Neural progenitor cell (in vitro differentiated cells): Measurements from ENCODE around the gene RELT. TPM values are rescaled to one million over a fixed set of nuclear protein-coding genes. Genes with fewer than 3 reads are reported as not detected.

Source experiments
- DNase-seq: peaks from one replicate; pipeline ENCODE4 v3.0.0-alpha.2; 2016; ENCODE audit warnings: low spot score
- H2AFZ ChIP-seq: fragments of 200-600 bp; sonication (generic); replicated peaks from 2 replicates; pipeline ENCODE4 v1.6.1; 2016; ENCODE audit warnings: antibody characterized with exemption
- H3F3A ChIP-seq: fragments of 200-600 bp; sonication (generic); 2 replicates; pipeline ENCODE4 v1.6.1; 2016; ENCODE audit warnings: antibody characterized with exemption, low read depth
- H3K27ac ChIP-seq: fragments of 200-600 bp; sonication (generic); 2 replicates; pipeline ENCODE4 v1.5.1; 2016; ENCODE audit warnings: mild to moderate bottlenecking
- H3K27me3 ChIP-seq: fragments of 200-600 bp; sonication (generic); 2 replicates; pipeline ENCODE4 v1.6.1; 2016; ENCODE audit warnings: mild to moderate bottlenecking, moderate library complexity
- H3K36me3 ChIP-seq: fragments of 200-600 bp; sonication (generic); 2 replicates; pipeline ENCODE4 v1.5.1; 2016
- H3K4me1 ChIP-seq: fragments of 200-600 bp; sonication (generic); 2 replicates; pipeline ENCODE4 v1.6.1; 2016; ENCODE audit warnings: mixed run types
- H3K4me2 ChIP-seq: fragments of 200-600 bp; sonication (generic); 2 replicates; pipeline ENCODE4 v1.6.1; 2016
- H3K4me3 ChIP-seq: fragments of 200-600 bp; sonication (generic); 2 replicates; pipeline ENCODE4 v1.5.1; 2016
- H3K79me2 ChIP-seq: fragments of 200-600 bp; sonication (generic); 2 replicates; pipeline ENCODE4 v1.6.1; 2016; ENCODE audit warnings: low read depth
- H3K9ac ChIP-seq: fragments of 200-600 bp; sonication (generic); 2 replicates; pipeline ENCODE4 v1.6.1; 2016
- H3K9me3 ChIP-seq: fragments of 200-600 bp; sonication (generic); 2 replicates; pipeline ENCODE4 v1.5.1; 2016; ENCODE audit warnings: low read depth
- H4K20me1 ChIP-seq: fragments of 200-600 bp; sonication (generic); 2 replicates; pipeline ENCODE4 v1.6.1; 2016; ENCODE audit warnings: low read depth
- H3K27ac Mint-ChIP-seq: 3 replicates; pipeline ENCODE4 v1.8.0; 2021; ENCODE audit warnings: mixed read lengths
- H3K27me3 Mint-ChIP-seq: 2 replicates; pipeline ENCODE4 v1.8.0; 2022; ENCODE audit warnings: low read depth, mild to moderate bottlenecking, inconsistent platforms, moderate library complexity, mixed read lengths; ENCODE audit not compliant: insufficient read depth
- H3K36me3 Mint-ChIP-seq: 3 replicates; pipeline ENCODE4 v1.8.0; 2021; ENCODE audit warnings: mixed read lengths
- H3K4me1 Mint-ChIP-seq: 3 replicates; pipeline ENCODE4 v1.8.0; 2021; ENCODE audit warnings: mixed read lengths
- H3K4me3 Mint-ChIP-seq: 3 replicates; pipeline ENCODE4 v1.8.0; 2021; ENCODE audit warnings: mild to moderate bottlenecking, moderate library complexity, mixed read lengths
- H3K9me3 Mint-ChIP-seq: 3 replicates; pipeline ENCODE4 v1.8.0; 2020; ENCODE audit warnings: mixed read lengths
- EZH2 ChIP-seq: fragments of 200-600 bp; sonication (generic); IDR thresholded peaks from 2 replicates; pipeline ENCODE4 v1.6.1; 2017; ENCODE audit warnings: antibody characterized with exemption, mild to moderate bottlenecking, moderate library complexity
- EZH2phosphoT487 ChIP-seq: fragments of 200-600 bp; sonication (generic); IDR thresholded peaks from 2 replicates; pipeline ENCODE4 v1.6.1; 2017; ENCODE audit warnings: antibody characterized with exemption
- total RNA-seq: library from RNA; depleted of rRNA; stranded (reverse); fragments of >200 nt; gene quantifications from 2 replicates; pipeline ENCODE4 v1.2.3, GENCODE V29; 2015; ENCODE audit warnings: low replicate concordance
- TF ChIP-seq, protein P1 (sequence below): fragments of 200-600 bp; sonication (generic); IDR thresholded peaks from 2 replicates; pipeline ENCODE4 v1.5.1; 2017; ENCODE audit warnings: antibody characterized with exemption, mild to moderate bottlenecking

Gene RELT
- total RNA-seq, 1 donor from 2014 or later, result 5.4 TPM

DNA sequence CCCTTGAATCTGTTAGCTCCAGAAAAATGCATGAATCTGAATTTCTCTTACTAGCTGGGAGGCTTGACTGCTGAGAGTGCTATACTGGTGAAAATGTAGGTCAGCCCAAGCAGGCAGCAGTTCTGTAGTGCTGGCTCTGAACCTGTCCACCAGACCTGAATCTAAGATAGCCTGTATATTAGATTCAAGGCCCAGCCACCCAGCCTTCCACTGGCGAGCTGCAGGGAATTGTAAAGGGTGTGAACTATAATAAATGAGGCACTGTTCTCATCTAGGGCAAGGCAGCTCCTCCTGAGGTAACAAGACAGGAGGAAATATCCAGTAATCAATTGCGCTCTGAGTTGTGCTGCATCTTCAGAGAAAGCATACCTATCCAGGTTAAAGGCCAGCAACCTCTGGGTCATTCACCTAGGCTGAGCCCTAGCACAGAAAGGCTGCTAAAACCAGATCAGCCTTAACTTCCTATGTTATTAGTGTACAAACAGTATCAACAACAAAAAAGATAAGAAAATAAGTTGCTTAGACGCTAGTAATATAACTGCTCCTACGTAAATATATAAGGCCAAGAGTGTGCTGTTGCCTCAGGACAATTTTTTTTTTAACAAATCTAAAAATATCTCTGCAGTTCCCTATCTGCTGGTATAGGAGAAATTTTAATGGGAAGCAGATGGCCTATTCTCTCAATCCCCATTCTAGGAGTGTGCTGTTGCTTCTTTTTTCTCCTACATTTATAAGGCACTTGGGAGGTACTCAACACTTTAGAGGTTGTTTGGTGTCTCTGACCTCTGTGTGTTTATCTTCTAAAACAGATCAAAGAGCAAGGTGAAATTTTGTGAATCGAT lies 63.0 kb downstream of the RELT start:
- Mint-ChIP-seq H3K4me1 (peaks cover 43% of the 10 kb centered on the region), H3K4me3 (no peak overlapping the region), H3K27ac (no peak overlapping the region), H3K27me3 (no peaks in the 10 kb centered on the region), H3K9me3 (no peaks in the 10 kb centered on the region), H3K36me3 (peaks cover 4% of the 10 kb centered on the region)
- Histone ChIP-seq H3K27ac (peak overlapping the region; percentile 52), H3K4me1 (peaks cover 43% of the 10 kb centered on the region), H3K4me2 (peak overlapping the region; percentile 45), H4K20me1 (peaks cover 6% of the 10 kb centered on the region), H2AFZ (no peak overlapping the region), H3K9ac (no peak overlapping the region), H3K9me3 (no peaks in the 10 kb centered on the region), H3K4me3 (no peak overlapping the region), H3K79me2 (peaks cover 7% of the 10 kb centered on the region), H3K36me3 (no peaks in the 10 kb centered on the region), H3F3A (peaks cover 43% of the 10 kb centered on the region), H3K27me3 (no peaks in the 10 kb centered on the region)
- TF ChIP-seq EZH2, result no peak
- TF ChIP-seq, protein P1, sequence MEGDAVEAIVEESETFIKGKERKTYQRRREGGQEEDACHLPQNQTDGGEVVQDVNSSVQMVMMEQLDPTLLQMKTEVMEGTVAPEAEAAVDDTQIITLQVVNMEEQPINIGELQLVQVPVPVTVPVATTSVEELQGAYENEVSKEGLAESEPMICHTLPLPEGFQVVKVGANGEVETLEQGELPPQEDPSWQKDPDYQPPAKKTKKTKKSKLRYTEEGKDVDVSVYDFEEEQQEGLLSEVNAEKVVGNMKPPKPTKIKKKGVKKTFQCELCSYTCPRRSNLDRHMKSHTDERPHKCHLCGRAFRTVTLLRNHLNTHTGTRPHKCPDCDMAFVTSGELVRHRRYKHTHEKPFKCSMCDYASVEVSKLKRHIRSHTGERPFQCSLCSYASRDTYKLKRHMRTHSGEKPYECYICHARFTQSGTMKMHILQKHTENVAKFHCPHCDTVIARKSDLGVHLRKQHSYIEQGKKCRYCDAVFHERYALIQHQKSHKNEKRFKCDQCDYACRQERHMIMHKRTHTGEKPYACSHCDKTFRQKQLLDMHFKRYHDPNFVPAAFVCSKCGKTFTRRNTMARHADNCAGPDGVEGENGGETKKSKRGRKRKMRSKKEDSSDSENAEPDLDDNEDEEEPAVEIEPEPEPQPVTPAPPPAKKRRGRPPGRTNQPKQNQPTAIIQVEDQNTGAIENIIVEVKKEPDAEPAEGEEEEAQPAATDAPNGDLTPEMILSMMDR, result no peak
- TF ChIP-seq EZH2phosphoT487, result no peak
- no peak for DNase-seq

DNA sequence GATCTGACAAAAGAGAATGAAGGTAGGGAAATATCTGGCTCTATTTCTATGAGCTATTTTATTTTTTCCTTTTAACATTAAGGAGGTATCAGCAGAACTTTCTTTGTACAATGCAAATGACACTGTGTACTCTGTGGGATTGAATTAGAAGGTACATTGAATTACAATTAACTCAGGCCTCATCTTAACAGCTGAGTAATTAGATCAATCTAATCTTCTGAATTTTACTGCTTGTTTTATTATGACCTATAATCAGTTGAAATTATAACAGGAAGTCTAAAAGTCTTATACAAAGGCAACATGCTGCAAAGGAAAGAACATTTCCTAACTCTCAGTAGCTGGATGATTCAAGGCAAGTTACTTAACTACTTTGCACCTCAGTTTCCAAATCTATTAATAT lies 69.8 kb downstream of the RELT start:
- H3K9me3 Mint-ChIP-seq, result no peaks in the 10 kb centered on the region
- no peak overlapping the region for H3K4me3 Mint-ChIP-seq
- Histone ChIP-seq H3K79me2 (peaks cover 5% of the 10 kb centered on the region), H3K4me3 (no peak overlapping the region), H3K9ac (no peak overlapping the region), H3K27ac (no peak overlapping the region), H3K9me3 (no peaks in the 10 kb centered on the region), H3K4me2 (no peak overlapping the region), H4K20me1 (no peaks in the 10 kb centered on the region), H3K36me3 (no peaks in the 10 kb centered on the region), H3K27me3 (no peaks in the 10 kb centered on the region), H2AFZ (no peak overlapping the region), H3K4me1 (peaks cover 23% of the 10 kb centered on the region), H3F3A (no peaks in the 10 kb centered on the region)
- H3K27me3 Mint-ChIP-seq, result peaks cover 2% of the 10 kb centered on the region
- no peak for DNase-seq
- H3K36me3 Mint-ChIP-seq, result peaks cover 4% of the 10 kb centered on the region
- no peak overlapping the region for H3K27ac Mint-ChIP-seq
- no peak for TF ChIP-seq EZH2phosphoT487
- TF ChIP-seq EZH2, result no peak
- TF ChIP-seq, protein P1, result no peak
- H3K4me1 Mint-ChIP-seq, result peaks cover 3% of the 10 kb centered on the region

DNA sequence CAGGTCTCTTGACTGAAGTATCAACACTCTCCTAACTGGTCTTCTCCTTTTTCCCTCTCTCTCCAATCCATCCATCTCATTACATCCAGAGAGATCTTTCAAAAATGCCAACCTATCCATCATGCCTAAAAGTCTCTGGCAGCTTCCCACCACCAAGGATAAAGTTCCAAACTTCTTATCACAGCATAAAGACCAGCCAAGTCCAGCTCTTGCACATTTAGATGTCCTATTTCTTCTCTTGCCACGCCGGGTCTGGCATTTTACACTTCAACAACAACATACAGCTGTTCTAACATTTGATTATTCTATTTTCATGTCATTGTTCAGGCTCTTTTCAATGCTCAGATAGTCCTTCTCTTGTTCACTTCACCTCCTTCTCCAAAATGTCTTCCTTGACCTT lies 70.6 kb downstream of the RELT start:
- Mint-ChIP-seq H3K27me3 (peaks cover 3% of the 10 kb centered on the region), H3K9me3 (no peaks in the 10 kb centered on the region), H3K4me1 (peaks cover 3% of the 10 kb centered on the region), H3K27ac (no peak overlapping the region), H3K36me3 (peaks cover 3% of the 10 kb centered on the region), H3K4me3 (no peak overlapping the region)
- Histone ChIP-seq H3K27ac (no peak overlapping the region), H3F3A (no peaks in the 10 kb centered on the region), H3K36me3 (no peaks in the 10 kb centered on the region), H3K4me2 (no peak overlapping the region), H3K9ac (no peak overlapping the region), H3K4me3 (no peak overlapping the region), H4K20me1 (no peaks in the 10 kb centered on the region), H2AFZ (no peak overlapping the region), H3K27me3 (no peaks in the 10 kb centered on the region), H3K79me2 (peaks cover 5% of the 10 kb centered on the region), H3K9me3 (no peaks in the 10 kb centered on the region), H3K4me1 (peaks cover 25% of the 10 kb centered on the region)
- no peak for TF ChIP-seq EZH2
- no peak for TF ChIP-seq EZH2phosphoT487
- TF ChIP-seq, protein P1, result no peak
- no peak for DNase-seq

Other genes starting within 250 kb of the RELT start
- gene FCHSD2, start 234.1 kb upstream of the RELT start, total RNA-seq, result 15.6 and 22.2 TPM in 2 replicates
- gene P2RY2, start 158.1 kb upstream of the RELT start, total RNA-seq, result 0.45 and 0.84 TPM in 2 replicates
- gene P2RY6, start 104.1 kb upstream of the RELT start, total RNA-seq, result 0.25 TPM in 1 of 2 replicates, not detected in the other
- gene ARHGEF17, start 68.1 kb upstream of the RELT start, total RNA-seq, result 19.9 and 41.8 TPM in 2 replicates
- 19.3 and 36.7 TPM in 2 replicates for gene FAM168A, start 221.7 kb downstream of the RELT start, total RNA-seq